ENCODE results near the gene FCRL3.
"Not testable (repeated sequence)": the region's sequence is repeated elsewhere in the genome, so short reads cannot be mapped to it uniquely, and the experiment has no call there.

The FCRL3 gene, protein sequence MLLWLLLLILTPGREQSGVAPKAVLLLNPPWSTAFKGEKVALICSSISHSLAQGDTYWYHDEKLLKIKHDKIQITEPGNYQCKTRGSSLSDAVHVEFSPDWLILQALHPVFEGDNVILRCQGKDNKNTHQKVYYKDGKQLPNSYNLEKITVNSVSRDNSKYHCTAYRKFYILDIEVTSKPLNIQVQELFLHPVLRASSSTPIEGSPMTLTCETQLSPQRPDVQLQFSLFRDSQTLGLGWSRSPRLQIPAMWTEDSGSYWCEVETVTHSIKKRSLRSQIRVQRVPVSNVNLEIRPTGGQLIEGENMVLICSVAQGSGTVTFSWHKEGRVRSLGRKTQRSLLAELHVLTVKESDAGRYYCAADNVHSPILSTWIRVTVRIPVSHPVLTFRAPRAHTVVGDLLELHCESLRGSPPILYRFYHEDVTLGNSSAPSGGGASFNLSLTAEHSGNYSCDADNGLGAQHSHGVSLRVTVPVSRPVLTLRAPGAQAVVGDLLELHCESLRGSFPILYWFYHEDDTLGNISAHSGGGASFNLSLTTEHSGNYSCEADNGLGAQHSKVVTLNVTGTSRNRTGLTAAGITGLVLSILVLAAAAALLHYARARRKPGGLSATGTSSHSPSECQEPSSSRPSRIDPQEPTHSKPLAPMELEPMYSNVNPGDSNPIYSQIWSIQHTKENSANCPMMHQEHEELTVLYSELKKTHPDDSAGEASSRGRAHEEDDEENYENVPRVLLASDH

DNA sequence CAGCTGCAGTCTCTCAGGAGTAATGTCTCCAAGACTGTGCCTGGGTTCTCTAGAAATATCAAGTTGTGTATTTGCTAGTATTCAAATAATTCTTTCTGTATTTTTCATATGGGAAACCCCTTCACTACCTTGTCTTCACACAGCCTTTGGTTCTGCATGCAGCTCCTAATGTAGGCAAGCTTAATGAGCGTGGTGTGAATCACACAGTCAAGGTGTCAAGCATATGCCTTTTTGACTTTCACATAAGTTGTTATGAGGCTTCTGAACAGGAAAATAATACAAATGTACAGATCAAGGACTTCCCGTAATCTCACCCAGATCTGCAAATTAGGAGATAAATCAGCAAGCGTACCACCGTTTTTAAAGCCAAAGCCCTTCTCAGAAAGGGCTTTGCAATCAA is at the start of gene FCRL3:
Gene FCRL3 (minus strand): TSS at position 38 of the 400 bp plus-strand sequence. CDS start 280 bp downstream, outside the sequence.
- DNase-seq (ENCODE audit: low spot score): no peak

DNA sequence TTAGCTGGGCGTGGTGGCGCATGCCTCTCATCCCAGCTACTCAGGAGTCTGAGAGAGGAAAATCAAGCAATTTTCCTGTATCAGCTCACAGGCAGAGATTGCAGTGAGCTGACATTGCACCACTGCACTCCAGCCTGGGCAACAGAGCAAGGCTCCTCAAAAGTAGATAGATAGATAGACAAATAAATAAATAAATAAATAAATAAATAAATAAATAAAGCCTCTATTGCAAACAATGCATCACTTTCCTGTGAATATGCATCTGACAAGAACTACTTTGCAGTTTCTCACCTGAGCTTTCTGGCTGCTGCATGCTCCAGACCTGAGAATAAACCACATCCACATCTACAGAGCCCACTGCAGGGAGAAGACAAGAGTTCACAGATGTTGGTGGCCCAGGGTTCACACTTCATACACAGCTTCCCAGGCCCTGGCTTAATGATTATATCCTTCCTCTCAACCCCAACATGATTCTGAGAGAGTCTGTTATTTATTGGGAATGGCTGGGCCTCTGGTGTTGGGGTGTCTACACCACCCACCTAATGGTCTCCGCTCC is 47.8 kb upstream of the FCRL3 start:
- DNase-seq (ENCODE audit: low spot score): no peak

DNA sequence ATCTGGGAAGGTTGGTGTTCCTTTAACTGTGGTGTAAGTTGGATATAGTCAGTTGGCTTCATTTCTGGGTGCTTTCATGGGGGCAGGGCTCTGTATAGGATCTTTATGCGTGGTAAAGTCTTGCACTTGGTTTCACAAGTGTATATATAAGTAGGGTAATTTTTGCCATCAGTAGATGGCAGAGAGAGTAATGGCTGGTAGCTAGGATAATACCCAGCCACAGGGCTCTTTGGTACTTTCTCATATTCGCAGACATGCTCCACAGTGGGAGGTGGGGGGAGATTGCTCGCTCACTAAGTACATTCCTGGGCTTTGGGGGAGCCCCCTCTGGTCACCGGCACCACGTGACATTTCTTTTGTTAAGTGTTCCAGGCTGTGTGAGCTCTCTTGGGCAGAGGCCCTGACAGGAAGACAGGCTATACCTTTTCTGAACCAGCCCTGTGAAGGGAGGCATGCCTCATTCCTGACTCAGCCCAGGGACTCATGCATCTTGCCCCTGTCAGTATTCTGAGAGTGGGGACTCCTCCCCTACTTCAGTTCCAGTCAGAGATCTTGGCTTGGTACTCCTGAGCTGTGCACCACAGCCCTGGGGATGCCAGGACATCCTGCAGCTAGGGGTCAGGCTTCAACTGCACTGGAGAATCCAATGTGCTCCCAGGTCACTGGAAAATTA is 38.8 kb upstream of the FCRL3 start:
- no peak for DNase-seq (ENCODE audit: low spot score)

DNA sequence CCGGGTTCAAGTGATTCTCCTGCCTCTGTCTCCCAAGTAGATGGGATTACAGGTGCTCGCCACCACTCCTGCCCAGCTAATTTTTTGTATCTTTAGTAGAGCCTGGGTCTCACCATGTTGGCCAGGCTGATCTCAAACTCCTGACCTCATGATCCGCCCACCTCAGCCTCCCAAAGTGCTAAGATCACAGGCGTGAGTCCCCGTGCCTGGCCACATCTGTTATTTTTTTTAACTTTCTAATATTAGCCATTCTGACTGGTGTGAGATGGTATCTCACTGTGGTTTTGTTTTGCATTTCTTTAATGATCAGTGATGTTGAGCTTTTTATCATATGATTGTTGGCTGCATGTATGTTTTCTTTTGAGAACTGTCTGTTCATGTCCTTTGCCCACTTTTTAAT is 35.4 kb upstream of the FCRL3 start:
- DNase-seq (ENCODE audit: low spot score): not testable (repeated sequence)

DNA sequence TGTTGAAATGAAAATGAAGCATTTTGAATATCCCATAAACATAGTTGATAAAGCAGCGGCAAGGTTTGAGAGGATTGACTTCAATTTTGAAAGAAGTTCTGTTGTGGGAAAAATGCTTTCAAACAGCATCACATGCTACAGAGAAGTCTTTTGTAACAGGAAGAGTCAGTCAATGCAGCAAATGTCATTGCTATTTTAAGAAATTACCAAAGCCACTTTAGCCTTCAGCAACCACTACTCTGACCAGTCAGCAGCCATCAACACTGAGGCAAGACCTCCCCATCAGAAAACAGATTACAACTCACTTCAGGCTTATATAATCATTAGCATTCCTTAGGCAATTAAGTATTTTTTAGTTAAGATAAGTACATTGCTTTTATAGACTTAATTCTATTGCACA is 33.8 kb upstream of the FCRL3 start:
- DNase-seq (ENCODE audit: low spot score): no peak

DNA sequence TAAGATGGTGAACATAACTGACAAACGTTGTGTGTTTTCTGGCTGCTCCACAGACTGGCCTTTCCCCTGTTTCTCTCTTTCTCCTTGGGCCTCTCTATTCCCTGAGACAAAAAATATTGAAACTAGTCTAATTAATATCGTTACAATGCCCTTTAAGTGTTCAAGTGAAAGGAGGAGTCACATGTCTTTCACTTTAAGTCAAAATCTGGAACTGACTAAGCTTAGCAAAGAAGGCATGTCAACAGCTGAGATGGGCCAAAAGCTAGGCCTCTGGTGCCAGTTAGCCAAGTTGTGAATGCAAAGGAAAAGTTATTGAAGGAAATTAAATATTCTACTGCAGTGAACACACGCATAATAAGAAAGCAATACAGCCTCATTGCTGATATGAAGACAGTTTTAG is 32.2 kb upstream of the FCRL3 start:
- no peak for DNase-seq (ENCODE audit: low spot score)

DNA sequence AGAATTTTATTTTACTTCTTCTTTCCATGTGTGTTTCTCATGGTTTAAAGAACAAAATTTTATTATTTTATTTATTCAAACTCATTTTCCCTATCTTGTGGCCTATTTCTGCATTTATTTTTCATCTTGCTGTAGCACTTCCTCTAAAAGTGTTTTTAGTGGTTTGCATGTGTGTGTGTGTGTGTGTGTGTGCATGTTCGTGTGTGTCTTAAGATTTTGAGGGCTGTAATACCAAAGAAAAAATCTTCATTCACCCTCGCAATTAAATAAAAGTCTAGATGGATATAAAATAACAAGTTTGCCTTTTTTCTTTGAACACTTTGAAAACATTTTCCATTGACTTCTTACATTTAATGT is 24.6 kb upstream of the FCRL3 start:
- no peak for DNase-seq (ENCODE audit: low spot score)

DNA sequence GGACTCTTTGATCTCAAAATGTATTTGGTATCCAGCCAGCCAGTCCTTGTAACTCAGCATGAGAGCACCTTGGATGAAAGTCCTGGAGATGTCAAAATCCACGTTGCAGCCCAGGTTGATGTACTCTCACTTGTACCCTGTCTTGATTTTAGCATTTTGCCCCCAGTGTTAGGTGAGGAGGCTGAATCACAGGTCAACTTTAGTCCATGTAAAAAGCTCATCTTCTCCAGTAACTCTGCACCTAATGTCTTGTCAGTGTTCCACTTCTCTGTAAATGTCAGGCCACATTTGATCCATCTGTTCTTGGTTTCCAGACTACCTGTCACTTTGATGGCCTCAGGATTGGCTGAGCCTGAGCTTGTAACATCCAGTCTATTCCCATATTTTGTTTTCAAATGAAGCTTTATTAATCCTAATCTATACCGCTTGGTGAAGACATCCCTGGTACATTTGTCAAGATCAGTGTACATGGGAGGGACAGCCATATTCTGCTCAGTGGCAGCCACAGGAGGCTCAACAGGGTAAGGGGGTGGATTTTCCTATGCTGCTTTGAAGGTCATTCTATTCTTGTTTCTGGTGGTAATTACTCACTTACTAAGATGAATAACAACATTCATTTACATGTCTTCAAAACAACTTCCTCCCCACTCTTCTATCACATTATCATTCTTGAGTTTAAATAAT is 24.1 kb upstream of the FCRL3 start:
- no peak for DNase-seq (ENCODE audit: low spot score)

DNA sequence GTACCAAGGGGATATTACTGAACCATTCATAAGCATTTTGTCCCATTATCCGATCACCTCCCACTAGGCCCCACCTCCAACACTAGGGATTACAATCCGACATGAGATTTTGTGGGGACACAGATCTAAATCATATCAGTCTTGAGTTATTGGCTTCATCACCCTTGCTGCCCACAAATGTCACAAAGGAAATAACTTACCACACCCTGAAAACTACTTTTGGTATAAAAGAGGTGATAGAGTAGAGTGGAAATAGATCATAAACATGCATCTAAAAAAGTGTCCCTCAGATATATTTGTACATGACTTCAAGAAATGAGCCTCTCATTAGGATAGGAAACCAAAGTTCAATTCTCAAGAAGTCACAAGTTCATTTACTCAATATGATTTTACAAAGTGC is 22.6 kb upstream of the FCRL3 start:
- DNase-seq (ENCODE audit: low spot score): no peak

DNA sequence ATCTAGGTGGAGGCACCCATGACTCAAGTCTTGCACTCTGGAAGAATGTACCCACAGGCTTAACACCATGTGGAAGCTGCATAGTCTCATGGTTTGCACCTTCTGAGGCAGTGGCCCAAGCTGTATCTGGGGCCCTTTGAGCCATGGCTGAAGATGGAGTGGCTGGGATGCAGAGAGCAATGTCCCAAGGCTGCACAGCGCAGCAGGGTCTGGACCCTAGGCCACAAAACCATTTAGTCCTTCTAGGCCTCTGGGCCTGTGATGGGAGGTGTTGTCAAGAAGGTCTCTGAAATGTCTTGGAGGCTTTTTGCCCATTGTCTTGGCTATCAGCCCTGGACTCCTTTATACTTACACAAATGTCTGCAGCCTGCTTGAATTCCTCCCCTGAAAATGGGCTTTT is 21.4 kb upstream of the FCRL3 start:
- no peak for DNase-seq (ENCODE audit: low spot score)

DNA sequence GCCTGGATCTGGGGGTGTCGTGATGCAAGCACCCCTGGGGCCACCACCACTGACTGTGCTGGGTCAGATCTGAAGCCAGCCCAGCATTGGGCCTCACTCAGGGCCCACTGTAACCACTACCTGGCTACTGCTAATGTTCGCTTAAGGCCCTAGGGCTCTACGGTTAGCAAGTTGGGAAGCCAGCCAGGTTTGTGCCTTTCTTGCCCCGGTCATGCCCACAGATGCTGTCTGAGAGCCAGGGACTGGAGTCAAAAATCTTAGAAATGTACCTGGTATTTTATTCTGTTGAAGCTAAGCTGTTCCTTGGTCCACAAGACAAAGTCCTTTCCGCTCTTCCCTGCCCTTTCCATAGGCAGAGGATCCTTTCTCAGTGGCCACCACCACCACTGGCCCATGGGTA is 15.2 kb upstream of the FCRL3 start:
- no peak for DNase-seq (ENCODE audit: low spot score)

DNA sequence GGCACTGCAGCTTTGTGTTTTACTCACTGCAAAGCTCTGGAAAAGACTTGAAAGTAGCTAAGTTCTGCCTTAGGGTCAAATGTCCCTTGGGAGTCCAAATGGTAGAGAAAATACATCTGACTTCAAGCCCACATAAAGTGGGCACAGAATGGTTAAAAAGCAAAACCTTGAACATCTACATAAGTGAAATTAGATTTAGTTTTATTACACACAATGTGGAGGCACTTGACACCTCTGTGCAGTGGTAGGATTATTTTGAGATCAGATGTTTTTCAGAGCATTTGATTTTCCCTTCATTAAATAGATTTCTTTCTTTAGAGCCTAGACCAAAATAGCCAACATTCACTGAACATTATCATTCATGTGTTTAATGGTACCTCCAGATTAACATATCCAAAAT is 11.2 kb upstream of the FCRL3 start:
- DNase-seq (ENCODE audit: low spot score): no peak

DNA sequence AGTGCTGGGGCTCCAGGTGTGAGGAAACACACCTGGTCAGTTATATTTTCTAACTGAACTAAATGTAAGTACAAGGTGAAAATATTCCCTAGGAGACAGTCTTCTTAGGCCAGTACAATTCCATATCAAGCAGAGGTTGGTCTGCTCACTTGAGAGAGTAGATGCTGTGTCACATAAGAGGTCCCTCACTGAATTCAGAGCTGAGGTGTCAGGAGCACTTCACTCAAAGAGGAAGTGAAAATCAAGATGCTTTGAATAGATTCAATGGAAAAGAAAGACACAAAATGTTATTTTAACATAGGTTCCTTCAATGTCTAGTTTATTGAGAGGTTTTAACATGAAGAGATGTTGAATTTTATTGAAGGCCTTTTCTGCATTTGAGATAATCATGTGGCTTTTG is 4.3 kb upstream of the FCRL3 start:
- no peak for DNase-seq (ENCODE audit: low spot score)

DNA sequence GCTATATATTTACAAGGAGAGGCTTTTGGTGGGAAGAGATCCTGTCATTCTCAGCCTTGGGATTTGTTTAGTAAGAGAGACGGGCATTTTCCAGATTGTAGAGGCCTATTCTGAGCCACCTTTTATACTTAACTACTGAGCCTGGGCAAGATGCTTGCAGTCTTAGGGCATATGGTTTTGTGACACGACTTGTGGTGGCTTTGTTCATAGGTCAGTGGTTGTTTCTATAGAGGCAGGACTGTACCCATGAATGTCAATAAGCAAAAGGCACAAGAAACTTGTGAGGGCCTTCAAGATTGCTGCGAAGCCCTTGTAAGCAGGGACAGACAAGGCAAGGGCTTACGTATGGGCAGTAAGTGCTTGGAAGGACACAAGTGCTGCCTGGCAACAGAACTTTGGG is 3.4 kb upstream of the FCRL3 start:
- DNase-seq (ENCODE audit: low spot score): no peak

DNA sequence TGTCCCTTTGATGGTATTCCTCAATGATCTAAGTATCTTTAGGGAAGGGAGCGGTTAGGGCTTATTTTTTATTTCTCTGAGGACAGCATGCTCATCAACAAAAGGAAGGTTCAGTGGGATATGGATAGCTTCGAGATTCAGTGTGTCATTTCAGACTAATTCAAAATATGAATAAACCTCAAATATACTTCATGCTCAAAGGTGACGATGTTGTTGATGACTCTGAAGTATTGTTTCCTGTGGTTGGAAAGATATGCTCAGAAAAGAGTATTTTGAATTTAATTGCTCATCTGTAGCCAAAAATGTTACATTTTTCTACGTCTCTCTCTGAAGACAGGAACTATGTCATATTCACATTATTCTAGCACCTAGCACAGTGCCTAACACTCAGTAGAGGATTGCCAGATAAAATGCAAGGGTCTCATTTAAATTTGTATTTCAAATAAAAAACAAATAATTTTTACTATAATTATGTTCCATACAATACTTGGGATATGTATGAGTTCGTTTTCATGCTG is 1.8 kb upstream of the FCRL3 start:
- DNase-seq (ENCODE audit: low spot score): no peak

DNA sequence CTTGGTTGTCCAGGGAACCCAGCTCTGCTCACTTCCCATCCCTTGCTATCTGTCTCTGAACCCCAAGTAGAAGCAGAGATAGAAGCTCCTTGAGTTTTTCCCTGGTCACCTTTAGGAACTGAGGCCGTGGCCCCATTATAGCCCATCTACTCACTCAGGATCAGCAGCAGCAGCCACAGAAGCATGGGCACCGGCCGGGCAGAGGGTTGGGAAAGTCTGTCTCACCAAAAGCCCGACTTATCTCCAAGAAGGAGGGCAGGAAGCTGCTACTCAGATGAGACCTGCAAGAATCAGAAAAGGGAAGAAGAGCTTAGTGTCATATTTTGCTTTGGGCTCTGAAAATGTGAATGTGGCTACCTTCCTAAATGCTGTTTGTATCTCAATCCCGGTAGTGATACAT is 264 bp downstream of the FCRL3 start:
- no peak for DNase-seq (ENCODE audit: low spot score)

DNA sequence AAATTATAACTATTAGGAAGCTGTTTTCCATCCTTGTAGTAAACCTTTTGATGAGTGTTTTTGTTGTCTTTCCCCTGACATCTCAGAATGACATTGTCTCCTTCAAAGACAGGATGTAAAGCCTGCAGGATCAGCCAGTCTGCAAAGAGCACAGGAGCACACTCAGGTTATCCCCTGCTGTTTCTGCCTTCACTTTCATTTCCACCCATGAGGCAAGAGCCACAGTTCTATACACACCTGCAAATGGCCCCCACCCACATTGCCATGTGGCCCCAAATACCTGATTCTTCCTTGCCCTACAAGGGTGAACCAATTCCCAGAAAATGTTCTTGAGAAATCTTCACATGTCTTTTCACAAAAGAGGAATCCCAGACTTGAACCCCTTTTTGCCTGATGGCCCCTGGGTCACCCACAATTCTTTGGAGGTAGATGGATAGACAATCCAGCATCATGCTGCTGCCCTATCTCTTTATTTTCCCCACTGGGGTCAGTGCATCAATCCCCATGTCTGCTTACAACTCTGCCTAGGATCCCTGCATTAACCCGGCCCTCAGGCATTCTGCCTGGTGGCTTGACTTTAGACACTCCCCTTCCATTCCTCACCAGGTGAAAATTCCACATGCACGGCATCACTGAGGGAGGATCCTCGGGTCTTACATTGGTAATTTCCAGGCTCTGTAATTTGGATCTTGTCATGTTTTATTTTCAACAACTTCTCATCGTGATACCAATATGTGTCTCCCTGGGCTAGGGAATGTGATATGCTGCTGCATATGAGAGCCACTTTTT is 2.6 kb downstream of the FCRL3 start:
- DNase-seq (ENCODE audit: low spot score): no peak

DNA sequence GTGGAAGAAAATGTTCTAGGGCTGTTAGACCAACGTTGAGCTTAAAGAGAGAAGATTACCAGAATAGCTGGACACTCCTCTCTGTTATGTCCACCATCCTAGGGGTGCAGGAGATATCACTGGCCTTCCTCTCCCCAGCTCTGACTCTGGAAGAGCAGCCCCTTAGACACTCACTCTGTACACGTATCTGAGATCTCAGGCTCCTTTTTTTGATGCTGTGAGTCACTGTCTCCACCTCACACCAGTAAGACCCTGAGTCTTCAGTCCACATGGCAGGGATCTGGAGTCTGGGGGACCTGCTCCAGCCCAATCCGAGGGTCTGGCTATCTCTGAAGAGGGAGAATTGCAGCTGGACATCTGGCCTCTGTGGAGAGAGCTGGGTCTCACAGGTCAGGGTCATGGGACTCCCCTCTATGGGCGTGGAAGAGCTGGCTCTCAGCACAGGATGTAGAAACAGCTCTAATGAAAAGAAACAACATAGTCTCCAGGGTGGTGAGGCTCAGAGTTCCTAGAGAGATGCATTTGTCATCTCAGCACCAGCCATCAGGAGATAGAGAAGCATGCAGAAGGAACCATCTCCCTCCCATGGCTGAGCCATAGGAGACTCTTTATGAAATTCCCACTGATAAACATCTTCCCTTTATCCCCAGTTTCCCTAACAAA is 3.5 kb downstream of the FCRL3 start:
- no peak for DNase-seq (ENCODE audit: low spot score)

DNA sequence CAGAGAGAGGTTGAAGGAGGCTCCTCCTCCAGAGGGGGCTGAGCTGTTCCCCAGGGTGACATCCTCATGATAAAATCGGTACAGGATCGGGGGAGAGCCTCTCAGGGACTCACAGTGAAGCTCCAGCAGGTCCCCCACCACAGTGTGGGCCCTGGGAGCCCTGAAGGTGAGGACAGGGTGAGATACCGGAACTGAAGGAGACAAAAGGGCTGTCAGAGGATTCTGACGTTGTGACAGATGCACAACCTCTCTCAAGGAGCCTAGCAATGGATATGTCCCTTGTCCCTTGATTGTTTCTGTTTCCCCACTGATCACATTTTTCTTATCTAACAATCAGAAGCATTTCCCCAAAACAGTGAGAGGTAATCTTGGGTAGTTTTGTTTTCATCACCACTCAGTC is 5.2 kb downstream of the FCRL3 start:
- no peak for DNase-seq (ENCODE audit: low spot score)

DNA sequence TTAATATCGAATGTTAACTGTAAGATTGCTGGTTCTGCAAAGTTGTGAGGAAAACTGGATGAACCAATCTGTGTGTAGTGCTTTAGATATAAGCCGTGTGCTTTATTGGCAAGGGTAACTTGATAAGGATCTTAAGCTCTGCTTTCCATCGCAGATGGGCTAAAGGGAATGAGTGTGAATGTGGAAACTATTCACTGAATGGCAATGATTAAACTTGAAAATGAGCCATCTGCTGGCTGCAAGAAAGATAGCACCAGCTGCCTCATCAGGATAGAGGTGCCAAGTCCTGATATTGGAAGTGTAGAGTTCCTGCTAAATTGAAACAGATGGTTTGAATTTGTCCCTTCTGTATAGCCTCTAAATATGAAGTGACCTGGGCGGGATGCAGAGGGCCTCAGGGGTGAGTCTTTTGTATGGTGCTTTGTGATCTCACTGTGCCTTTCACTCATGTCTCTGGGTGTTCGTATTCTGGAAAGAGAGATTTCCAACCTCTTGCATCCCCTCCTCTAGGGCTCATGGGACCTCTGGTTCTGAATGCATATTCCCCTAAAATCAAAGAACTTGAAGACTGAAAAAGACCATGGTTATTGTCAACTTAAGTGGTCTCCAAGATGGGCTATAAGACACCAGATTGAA is 9.2 kb downstream of the FCRL3 start:
- DNase-seq (ENCODE audit: low spot score): no peak

Measured in hematopoietic multipotent progenitor cell treated with erythropoietin and hydrocortisone succinate and interleukin-3 and kit ligand, for 15 days (in vitro differentiated cells).